Testis (tissue), 3 donors: ENCODE results near the gene BBS2. TPM values are rescaled to one million over a fixed set of nuclear protein-coding genes. Genes with fewer than 3 reads are reported as not detected.

Source experiments
- DNase-seq: peaks from one replicate; pipeline ENCODE4 v3.0.0-alpha.2; 2019
- H3K27ac ChIP-seq, 2 donors: fragments of 200-600 bp; sonication (generic); one replicate each; pipeline ENCODE4 v1.5.1; 2019
- H3K27me3 ChIP-seq: fragments of 200-600 bp; sonication (generic); one replicate; pipeline ENCODE4 v1.5.1; 2019
- H3K36me3 ChIP-seq: fragments of 200-600 bp; sonication (generic); one replicate; pipeline ENCODE4 v1.5.1; 2017; ENCODE audit warnings: low read depth; ENCODE audit errors: missing control alignments
- H3K4me1 ChIP-seq: fragments of 200-600 bp; sonication (generic); one replicate; pipeline ENCODE4 v1.5.1; 2019
- H3K4me3 ChIP-seq, 2 donors: fragments of 200-600 bp; sonication (generic); one replicate each; pipeline ENCODE4 v1.5.1; 2017 to 2019
- H3K9me3 ChIP-seq: fragments of 200-600 bp; sonication (generic); one replicate; pipeline ENCODE4 v1.5.1; 2017
- CTCF ChIP-seq, 3 experiments: fragments of 450-650 bp in 2 of 3; fragments of 200-600 bp in 1 of 3; sonication (generic) in 1 of 3; IDR thresholded peaks; one replicate each; pipeline ENCODE4 v1.5.1; 2016 to 2019; ENCODE audit warnings: antibody characterized with exemption in 3 of 3, mild to moderate bottlenecking in 2 of 3, moderate library complexity in 1 of 3
- POLR2A ChIP-seq: fragments of 450-650 bp; IDR thresholded peaks from one replicate; pipeline ENCODE4 v1.6.1; 2017; ENCODE audit warnings: antibody characterized with exemption, mild to moderate bottlenecking, moderate library complexity
- WGBS, 2 donors: methylation state at CpG; one replicate each; pipeline ENCODE4 v1.1.5; 2018; 5-methylcytosine and 5-hydroxymethylcytosine counted together
- intact Hi-C: fragments of 100-400 bp; cut with DNase I; formaldehyde crosslinking; loops from one replicate; pipeline ENCODE4 v1.15.1; 2023; ENCODE audit warnings: low total_unique reads
- polyA plus RNA-seq: library from polyadenylated mRNA; stranded (reverse); fragments of 350-450 nt; fragmentation: Illumina TruSeq; extraction: RNeasy Lipid Tissue Mini Kit (QIAGEN cat#74804); gene quantifications from one replicate; pipeline ENCODE4 v1.2.3, GENCODE V29; 2014; ENCODE audit warnings: low read depth, low replicate concordance; ENCODE audit not compliant: insufficient read depth
- total RNA-seq, 2 donors: library from RNA; depleted of rRNA; stranded (reverse); fragments of >200 nt; gene quantifications; one replicate each; pipeline ENCODE4 v1.2.3, GENCODE V29; 2016

Gene BBS2
- total and polyA plus RNA-seq, 3 donors from 2014 or later: 70.3 to 83.6 (median 79.8) TPM

- no peaks in the 10 kb centered on the region for H3K36me3 ChIP-seq
- no peaks in the 10 kb centered on the region for H3K27me3 ChIP-seq
- no peak overlapping the region for H3K27ac ChIP-seq
- H3K4me3 ChIP-seq: no peak overlapping the region
- DNase-seq: no peak
- TF ChIP-seq POLR2A: no peak
- TF ChIP-seq CTCF (IDR thresholded peaks at IDR 0.05): no peak
- WGBS, 2 donors: 76 to 80% methylated on average over 6 of the region's 6 CpGs
- H3K4me1 ChIP-seq: peaks cover 18% of the 10 kb centered on the region
- H3K9me3 ChIP-seq: no peaks in the 10 kb centered on the region
- intact Hi-C loops: no loop called here
Measured at GRCh38 chr16:56515665-56516064, 4.2 kb downstream of the BBS2 start.

GRCh38 chr16:56514845-56515244 is 5.0 kb downstream of the BBS2 start:
- H3K4me3 ChIP-seq: no peak overlapping the region
- intact Hi-C loops: no loop called here
- H3K4me1 ChIP-seq: peaks cover 18% of the 10 kb centered on the region
- no peak for DNase-seq
- TF ChIP-seq CTCF (IDR thresholded peaks at IDR 0.05): no peak
- TF ChIP-seq POLR2A: no peak
- no peaks in the 10 kb centered on the region for H3K9me3 ChIP-seq
- H3K27me3 ChIP-seq: no peaks in the 10 kb centered on the region
- no peaks in the 10 kb centered on the region for H3K36me3 ChIP-seq
- no peak overlapping the region for H3K27ac ChIP-seq
- WGBS, 2 donors: 83 to 88% methylated on average over 3 of the region's 3 CpGs

DNA sequence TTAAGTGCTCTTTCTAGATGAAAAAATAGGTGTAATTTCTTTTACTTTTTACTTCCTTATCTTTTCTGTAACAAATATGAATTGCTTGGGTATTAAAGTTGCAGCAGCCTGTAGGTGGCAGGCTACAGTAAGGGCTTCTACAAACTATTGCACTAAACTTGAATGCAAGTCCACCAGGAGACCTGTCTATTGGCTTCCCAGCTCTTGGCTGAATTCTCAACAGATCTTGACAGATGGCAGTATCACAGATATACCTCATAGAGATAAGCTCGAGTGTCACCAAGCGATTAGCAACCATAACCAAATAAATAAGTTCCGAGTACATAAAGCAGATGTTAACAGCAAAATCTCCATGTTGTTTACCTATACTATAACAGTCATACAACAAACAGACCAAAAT is 5.9 kb downstream of the BBS2 start:
- TF ChIP-seq CTCF (IDR thresholded peaks at IDR 0.05) (peak; percentile 26 to 53 (median 49)), POLR2A (no peak)
- Histone ChIP-seq H3K27ac (no peak overlapping the region), H3K4me3 (no peak overlapping the region), H3K4me1 (peaks cover 16% of the 10 kb centered on the region), H3K36me3 (no peaks in the 10 kb centered on the region), H3K27me3 (no peaks in the 10 kb centered on the region), H3K9me3 (no peaks in the 10 kb centered on the region)
- WGBS, 2 donors: 76 to 78% methylated on average over 3 of the region's 3 CpGs
- intact Hi-C loops: no loop called here
- peak; percentile 41 for DNase-seq

DNA sequence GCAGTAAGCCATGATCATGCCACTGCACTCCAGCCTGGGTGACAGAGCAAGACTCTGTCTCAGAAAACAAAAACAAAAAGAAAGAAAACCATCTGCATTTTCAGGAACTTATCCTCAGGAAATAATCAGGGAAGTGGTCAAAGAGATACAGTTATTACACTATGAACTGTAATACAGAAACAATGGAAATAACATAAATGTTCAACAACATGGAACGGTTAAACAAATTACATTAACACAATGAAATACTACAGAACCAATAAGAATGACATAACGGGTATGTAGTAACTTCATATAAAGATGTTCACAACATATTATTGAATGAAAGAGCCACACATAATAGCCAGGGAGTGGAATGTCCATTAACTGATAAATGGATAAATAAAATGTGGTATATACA is 6.7 kb downstream of the BBS2 start:
- H3K4me1 ChIP-seq: peaks cover 8% of the 10 kb centered on the region
- no peak for TF ChIP-seq CTCF (IDR thresholded peaks at IDR 0.05)
- TF ChIP-seq POLR2A: no peak
- no peaks in the 10 kb centered on the region for H3K27me3 ChIP-seq
- WGBS, 2 donors: 92 to 95% methylated on average over 2 of the region's 2 CpGs
- no peaks in the 10 kb centered on the region for H3K36me3 ChIP-seq
- no peak for DNase-seq
- H3K9me3 ChIP-seq: no peaks in the 10 kb centered on the region
- no peak overlapping the region for H3K27ac ChIP-seq
- intact Hi-C loops: no loop called here
- H3K4me3 ChIP-seq: no peak overlapping the region

DNA sequence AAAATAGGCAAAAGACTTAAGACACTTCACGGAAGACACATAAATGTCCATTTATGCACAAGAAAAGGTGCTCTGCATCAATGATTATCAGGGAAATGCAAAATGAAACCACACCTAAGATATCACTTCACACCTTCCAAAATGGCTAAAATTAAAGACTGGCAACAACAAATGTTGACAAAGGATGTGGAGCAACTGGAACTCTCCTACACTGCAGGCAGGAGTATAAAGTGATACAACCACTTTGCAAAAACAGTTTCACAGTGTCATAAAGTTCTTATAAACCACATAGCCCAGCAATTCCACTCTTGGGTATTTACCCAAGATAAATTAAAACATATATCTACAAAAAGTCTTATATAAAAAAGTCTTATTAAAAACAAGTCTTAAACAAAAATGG is 7.8 kb downstream of the BBS2 start:
- TF ChIP-seq CTCF (IDR thresholded peaks at IDR 0.05): no peak
- no peak for TF ChIP-seq POLR2A
- no peaks in the 10 kb centered on the region for H3K9me3 ChIP-seq
- H3K27ac ChIP-seq: no peak overlapping the region
- no peak for DNase-seq
- WGBS, 2 donors: 92 to 100% methylated on average over 1 of the region's 1 CpG
- no peaks in the 10 kb centered on the region for H3K36me3 ChIP-seq
- intact Hi-C loops: no loop called here
- H3K4me3 ChIP-seq: no peak overlapping the region
- H3K4me1 ChIP-seq: peaks cover 6% of the 10 kb centered on the region
- no peaks in the 10 kb centered on the region for H3K27me3 ChIP-seq
